HepG2 (cell line): ENCODE results near the gene ATP2C2. TPM values are rescaled to one million over a fixed set of nuclear protein-coding genes. Genes with fewer than 3 reads are reported as not detected.

Experiments used
- ATAC-seq: fragments of 200-7000 bp; cut with Tn5 transposase; 3 replicates; pipeline ENCODE4 v1.9.1; 2020; ENCODE audit warnings: mild to moderate bottlenecking, moderate library complexity
- BruUV-seq: library from RNA; stranded (reverse); fragments of 400-500 nt; replicated peaks from 2 replicates; lab custom pipeline; 2021; lab: Mats Ljungman, UMichigan
- CTCF ChIA-PET: fragments of 300-600 bp; formaldehyde crosslinking; extraction: SDS; loops from one replicate; lab custom pipeline; 2021; ENCODE audit warnings: low total read pairs, inconsistent platforms, low intra/inter-chr PET ratio; lab: Yijun Ruan, JAX
- POLR2A ChIA-PET: fragments of 350-600 bp; sonication (Branson Sonifier 250); formaldehyde crosslinking; loops from one replicate; lab custom pipeline; 2020; ENCODE audit warnings: antibody characterized with exemption, inconsistent platforms; lab: Yijun Ruan, JAX
- DNase-seq: peaks from one replicate; pipeline ENCODE4 v3.0.0-alpha.2; 2015; ENCODE audit warnings: low spot score
- FAIRE-seq: peaks from 3 replicates; lab custom pipeline; 2011; peaks lifted over from hg19 to GRCh38; lab: Jason Lieb, UNC
- H2AFZ ChIP-seq: one replicate; pipeline ENCODE4 v1.6.1; 2011; ENCODE audit warnings: low read length, inconsistent platforms
- H3K27ac ChIP-seq: fragments of 300-600 bp; 3 replicates; pipeline ENCODE4 v1.8.0; 2011; ENCODE audit warnings: mixed run types, mild to moderate bottlenecking, mixed read lengths, low read length, inconsistent platforms; ENCODE audit not compliant: insufficient read depth; ENCODE audit errors: extremely low read length
- H3K27me3 ChIP-seq, 2 experiments: fragments of 200-600 bp in 1 of 2; 2 replicates in 1 of 2; 3 replicates in 1 of 2; pipeline versions ENCODE4 v1.6.0 to v1.8.0; 2011; ENCODE audit warnings: low read length in 2 of 2, mild to moderate bottlenecking in 2 of 2, moderate library complexity in 2 of 2, inconsistent platforms in 1 of 2; ENCODE audit not compliant: insufficient read depth in 2 of 2, control insufficient read depth in 1 of 2
- H3K36me3 ChIP-seq, 2 experiments: fragments of 200-600 bp in 1 of 2; replicated peaks in 1 of 2; 2 replicates in 1 of 2; 3 replicates in 1 of 2; pipeline versions ENCODE4 v1.5.1 to v1.8.0; 2011; ENCODE audit warnings: low read length in 2 of 2, inconsistent platforms in 1 of 2; ENCODE audit not compliant: insufficient read depth in 2 of 2, control insufficient read depth in 1 of 2
- H3K4me1 ChIP-seq: 2 replicates; pipeline ENCODE4 v1.5.1; 2012; ENCODE audit warnings: low read length, inconsistent platforms; ENCODE audit not compliant: insufficient read depth
- H3K4me2 ChIP-seq: 2 replicates; pipeline ENCODE4 v1.6.0; 2011; ENCODE audit warnings: low read depth, low read length, inconsistent platforms
- H3K4me3 ChIP-seq, 3 experiments: fragments of 200-600 bp in 1 of 3; sonication (generic), shearing (Covaris generic) in 1 of 3; replicated peaks in 1 of 3; 2 replicates each; pipeline ENCODE4 v1.5.1; 2011 to 2016; ENCODE audit warnings: low read length in 3 of 3, inconsistent platforms in 2 of 3, low read depth in 2 of 3, mild to moderate bottlenecking in 2 of 3, control low read depth in 1 of 3, mixed read lengths in 1 of 3; ENCODE audit not compliant: insufficient read depth in 1 of 3
- H3K79me2 ChIP-seq: one replicate; pipeline ENCODE4 v1.6.1; 2011; ENCODE audit warnings: low read length, inconsistent platforms; ENCODE audit not compliant: insufficient read depth
- H3K9ac ChIP-seq: 2 replicates; pipeline ENCODE4 v1.6.0; 2011; ENCODE audit warnings: mild to moderate bottlenecking, low read depth, low read length, inconsistent platforms; ENCODE audit not compliant: insufficient read depth
- H3K9me3 ChIP-seq: 2 replicates; pipeline ENCODE4 v1.5.1; 2012; ENCODE audit warnings: mild to moderate bottlenecking, low read length
- H4K20me1 ChIP-seq: 2 replicates; pipeline ENCODE4 v1.6.0; 2011; ENCODE audit warnings: inconsistent platforms, mild to moderate bottlenecking, low read length, moderate library complexity; ENCODE audit not compliant: insufficient read depth
- GPN1 ChIP-seq: sonication (generic); formaldehyde crosslinking; IDR thresholded peaks from 2 replicates; pipeline ENCODE4 v1.5.1; 2020; ENCODE audit warnings: missing genetic modification reagents, borderline replicate concordance
- HIVEP1 ChIP-seq: sonication (generic); formaldehyde crosslinking; IDR thresholded peaks from 2 replicates; pipeline ENCODE4 v1.4.0; 2020; ENCODE audit warnings: mild to moderate bottlenecking, missing genetic modification reagents
- IRF2 ChIP-seq: IDR thresholded peaks from 2 replicates; pipeline ENCODE4 v1.6.1; 2018; ENCODE audit warnings: missing genetic modification reagents, missing compliant biosample characterization
- SKI ChIP-seq: fragments of 450-650 bp; IDR thresholded peaks from one replicate; pipeline ENCODE4 v1.6.1; 2018; ENCODE audit warnings: mild to moderate bottlenecking; ENCODE audit not compliant: partially characterized antibody
- SNAPC2 ChIP-seq: sonication (generic); formaldehyde crosslinking; IDR thresholded peaks from 2 replicates; pipeline ENCODE4 v1.8.1; 2022; ENCODE audit warnings: mild to moderate bottlenecking, missing genetic modification reagents
- SYNCRIP ChIP-seq: fragments of 200-400 bp; formaldehyde crosslinking; IDR thresholded peaks from 2 replicates; pipeline ENCODE4 v1.6.1; 2018; ENCODE audit warnings: mild to moderate bottlenecking, low read depth, low read length; ENCODE audit not compliant: insufficient read depth
- TCF12 ChIP-seq, 2 experiments: fragments of 450-650 bp in 1 of 2; sonication (generic) in 1 of 2; formaldehyde crosslinking in 1 of 2; IDR thresholded peaks; 2 replicates each; pipeline versions ENCODE4 v1.6.1 to v1.8.0; 2017 to 2022; ENCODE audit warnings: antibody characterized with exemption in 1 of 2, mild to moderate bottlenecking in 1 of 2, missing genetic modification reagents in 1 of 2, moderate library complexity in 1 of 2
- ZNF34 ChIP-seq: sonication (generic); formaldehyde crosslinking; IDR thresholded peaks from 2 replicates; pipeline ENCODE4 v1.4.0; 2020; ENCODE audit warnings: mild to moderate bottlenecking, missing genetic modification reagents, borderline replicate concordance
- WGBS: methylation state at CpG from one replicate; pipeline ENCODE4 v1.1.6; 2017; ENCODE audit warnings: low lambda C conversion rate; 5-methylcytosine and 5-hydroxymethylcytosine counted together
- in situ Hi-C: cut with HindIII; loops from 2 replicates; pipeline ENCODE4 v1.10.0; 2017; ENCODE audit warnings: low pct_unique_long_range_greater_than_20kb; ENCODE audit not compliant: extremely low pct_ligation_motif_present
- intact Hi-C: fragments of 100-400 bp; cut with micrococcal nuclease; formaldehyde crosslinking; loops from one replicate; pipeline ENCODE4 v1.10.0; 2022; ENCODE audit not compliant: unreplicated experiment
- polyA plus RNA-seq, 8 experiments: library from polyadenylated mRNA; depleted of rRNA in 3 of 8; stranded (reverse) in 7 of 8; unstranded in 1 of 8; fragments of >200 nt; fragmentation: Illumina TruSeq in 4 of 8; extraction: Trizol in 4 of 8; gene quantifications; 2 replicates each; pipeline versions ENCODE4 v1.2.1 to v1.2.3, GENCODE V29; 2011 to 2016; ENCODE audit warnings: low read depth in 4 of 8, missing spikeins in 1 of 8, mixed read lengths in 1 of 8; ENCODE audit not compliant: insufficient read depth in 1 of 8
- total RNA-seq, 5 experiments: library from RNA; depleted of rRNA; stranded (reverse); fragments of >200 nt; fragmentation: Illumina TruSeq; extraction: Trizol; gene quantifications; 2 replicates each; pipeline ENCODE4 v1.2.3, GENCODE V29; 2016; ENCODE audit warnings: low read depth in 1 of 5
- TF ChIP-seq, protein P1 (sequence below): sonication (generic); formaldehyde crosslinking; IDR thresholded peaks from 2 replicates; pipeline ENCODE4 v1.4.0; 2020; ENCODE audit warnings: missing genetic modification reagents, borderline replicate concordance
- TF ChIP-seq, protein P2 (sequence below): sonication (generic); formaldehyde crosslinking; IDR thresholded peaks from 2 replicates; pipeline ENCODE4 v1.4.0; 2020; ENCODE audit warnings: mild to moderate bottlenecking, missing genetic modification reagents
- TF ChIP-seq, protein P3 (sequence below): sonication (generic); formaldehyde crosslinking; IDR thresholded peaks from 2 replicates; pipeline ENCODE4 v1.8.0; 2022; ENCODE audit warnings: mild to moderate bottlenecking, missing genetic modification reagents, moderate library complexity

Gene ATP2C2
- total and polyA plus RNA-seq, 2 of the 13 experiments (the other 11 are each of a cell fraction or from before 2014, with no cell fraction given): 0.07 TPM; not detected in 1

DNA sequence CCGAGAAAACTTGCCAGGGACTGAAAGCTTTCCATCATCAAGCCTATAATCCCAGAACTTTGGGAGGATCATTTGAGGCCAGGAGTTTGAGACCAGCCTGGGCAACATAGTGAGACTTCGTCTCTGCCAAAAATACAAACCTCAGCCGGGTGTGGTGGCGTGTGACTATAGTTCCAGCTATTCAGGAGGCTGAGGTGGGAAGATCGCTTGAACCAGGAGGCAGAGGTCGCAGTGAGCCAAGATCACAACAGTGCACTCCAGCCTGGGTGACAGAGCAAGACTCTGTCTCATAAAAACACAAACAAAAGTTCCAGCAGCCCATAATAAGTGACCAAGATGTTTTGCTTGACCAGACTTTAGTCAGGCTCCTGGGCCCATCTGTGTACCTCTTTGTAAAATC lies 134.2 kb downstream of the ATP2C2 start:
- TF ChIP-seq TCF12 (IDR thresholded peaks at IDR 0.05) (no peak), TCF12 (CRISPR knock-in tag; IDR thresholded peaks at IDR 0.05) (no peak), SYNCRIP (no peak), GPN1 (CRISPR knock-in tag) (no peak), IRF2 (no peak), ZNF34 (no peak), SNAPC2 (CRISPR knock-in tag) (no peak), SKI (no peak), HIVEP1 (CRISPR knock-in tag) (no peak)
- TF ChIP-seq, protein P1, sequence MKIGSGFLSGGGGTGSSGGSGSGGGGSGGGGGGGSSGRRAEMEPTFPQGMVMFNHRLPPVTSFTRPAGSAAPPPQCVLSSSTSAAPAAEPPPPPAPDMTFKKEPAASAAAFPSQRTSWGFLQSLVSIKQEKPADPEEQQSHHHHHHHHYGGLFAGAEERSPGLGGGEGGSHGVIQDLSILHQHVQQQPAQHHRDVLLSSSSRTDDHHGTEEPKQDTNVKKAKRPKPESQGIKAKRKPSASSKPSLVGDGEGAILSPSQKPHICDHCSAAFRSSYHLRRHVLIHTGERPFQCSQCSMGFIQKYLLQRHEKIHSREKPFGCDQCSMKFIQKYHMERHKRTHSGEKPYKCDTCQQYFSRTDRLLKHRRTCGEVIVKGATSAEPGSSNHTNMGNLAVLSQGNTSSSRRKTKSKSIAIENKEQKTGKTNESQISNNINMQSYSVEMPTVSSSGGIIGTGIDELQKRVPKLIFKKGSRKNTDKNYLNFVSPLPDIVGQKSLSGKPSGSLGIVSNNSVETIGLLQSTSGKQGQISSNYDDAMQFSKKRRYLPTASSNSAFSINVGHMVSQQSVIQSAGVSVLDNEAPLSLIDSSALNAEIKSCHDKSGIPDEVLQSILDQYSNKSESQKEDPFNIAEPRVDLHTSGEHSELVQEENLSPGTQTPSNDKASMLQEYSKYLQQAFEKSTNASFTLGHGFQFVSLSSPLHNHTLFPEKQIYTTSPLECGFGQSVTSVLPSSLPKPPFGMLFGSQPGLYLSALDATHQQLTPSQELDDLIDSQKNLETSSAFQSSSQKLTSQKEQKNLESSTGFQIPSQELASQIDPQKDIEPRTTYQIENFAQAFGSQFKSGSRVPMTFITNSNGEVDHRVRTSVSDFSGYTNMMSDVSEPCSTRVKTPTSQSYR: no peak
- TF ChIP-seq, protein P2, sequence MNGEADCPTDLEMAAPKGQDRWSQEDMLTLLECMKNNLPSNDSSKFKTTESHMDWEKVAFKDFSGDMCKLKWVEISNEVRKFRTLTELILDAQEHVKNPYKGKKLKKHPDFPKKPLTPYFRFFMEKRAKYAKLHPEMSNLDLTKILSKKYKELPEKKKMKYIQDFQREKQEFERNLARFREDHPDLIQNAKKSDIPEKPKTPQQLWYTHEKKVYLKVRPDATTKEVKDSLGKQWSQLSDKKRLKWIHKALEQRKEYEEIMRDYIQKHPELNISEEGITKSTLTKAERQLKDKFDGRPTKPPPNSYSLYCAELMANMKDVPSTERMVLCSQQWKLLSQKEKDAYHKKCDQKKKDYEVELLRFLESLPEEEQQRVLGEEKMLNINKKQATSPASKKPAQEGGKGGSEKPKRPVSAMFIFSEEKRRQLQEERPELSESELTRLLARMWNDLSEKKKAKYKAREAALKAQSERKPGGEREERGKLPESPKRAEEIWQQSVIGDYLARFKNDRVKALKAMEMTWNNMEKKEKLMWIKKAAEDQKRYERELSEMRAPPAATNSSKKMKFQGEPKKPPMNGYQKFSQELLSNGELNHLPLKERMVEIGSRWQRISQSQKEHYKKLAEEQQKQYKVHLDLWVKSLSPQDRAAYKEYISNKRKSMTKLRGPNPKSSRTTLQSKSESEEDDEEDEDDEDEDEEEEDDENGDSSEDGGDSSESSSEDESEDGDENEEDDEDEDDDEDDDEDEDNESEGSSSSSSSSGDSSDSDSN (CRISPR knock-in tag): no peak
- TF ChIP-seq, protein P3, sequence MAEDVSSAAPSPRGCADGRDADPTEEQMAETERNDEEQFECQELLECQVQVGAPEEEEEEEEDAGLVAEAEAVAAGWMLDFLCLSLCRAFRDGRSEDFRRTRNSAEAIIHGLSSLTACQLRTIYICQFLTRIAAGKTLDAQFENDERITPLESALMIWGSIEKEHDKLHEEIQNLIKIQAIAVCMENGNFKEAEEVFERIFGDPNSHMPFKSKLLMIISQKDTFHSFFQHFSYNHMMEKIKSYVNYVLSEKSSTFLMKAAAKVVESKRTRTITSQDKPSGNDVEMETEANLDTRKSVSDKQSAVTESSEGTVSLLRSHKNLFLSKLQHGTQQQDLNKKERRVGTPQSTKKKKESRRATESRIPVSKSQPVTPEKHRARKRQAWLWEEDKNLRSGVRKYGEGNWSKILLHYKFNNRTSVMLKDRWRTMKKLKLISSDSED: no peak
- TF ChIP-seq, all 625 proteins: peak for 0
- ATAC-seq: no peak
- intact Hi-C loops: no loop called here
- Histone ChIP-seq H2AFZ (no peak overlapping the region), H3K27me3 (no peaks in the 10 kb centered on the region), H3K79me2 (peaks cover 2% of the 10 kb centered on the region), H3K9me3 (no peaks in the 10 kb centered on the region), H3K27ac (no peak overlapping the region), H3K4me3 (no peak overlapping the region), H3K4me2 (no peak overlapping the region), H4K20me1 (no peaks in the 10 kb centered on the region), H3K9ac (no peak overlapping the region), H3K36me3 (peaks cover 2 to 4% of the 10 kb centered on the region in 2 experiments; a peak in 3 of 5 replicates), H3K4me1 (peaks cover 30% of the 10 kb centered on the region)
- CTCF ChIA-PET: no interaction called here
- no peak for DNase-seq
- WGBS: 95% methylated on average over 6 of the region's 6 CpGs
- POLR2A ChIA-PET: no interaction called here
- in situ Hi-C loops: no loop called here
- FAIRE-seq: no peak
- BruUV-seq: no TSS peak
